OCI-LY1 (cell line): Measurements from ENCODE around the gene PCDHA6.

Experiments used
- EZH2 ChIP-seq: fragments of 200-600 bp; sonication (generic), shearing (Covaris generic); IDR thresholded peaks from 2 replicates; pipeline ENCODE4 v1.8.0; 2017; ENCODE audit warnings: borderline replicate concordance, mixed run types, mild to moderate bottlenecking, antibody characterized with exemption, low read length, moderate library complexity, mixed read lengths
- TF ChIP-seq, protein P1 (sequence below): fragments of 200-600 bp; sonication (generic), shearing (Covaris generic); IDR thresholded peaks from 2 replicates; pipeline ENCODE4 v1.5.1; 2017; ENCODE audit warnings: mild to moderate bottlenecking, antibody characterized with exemption, low read length, moderate library complexity, mixed read lengths

DNA sequence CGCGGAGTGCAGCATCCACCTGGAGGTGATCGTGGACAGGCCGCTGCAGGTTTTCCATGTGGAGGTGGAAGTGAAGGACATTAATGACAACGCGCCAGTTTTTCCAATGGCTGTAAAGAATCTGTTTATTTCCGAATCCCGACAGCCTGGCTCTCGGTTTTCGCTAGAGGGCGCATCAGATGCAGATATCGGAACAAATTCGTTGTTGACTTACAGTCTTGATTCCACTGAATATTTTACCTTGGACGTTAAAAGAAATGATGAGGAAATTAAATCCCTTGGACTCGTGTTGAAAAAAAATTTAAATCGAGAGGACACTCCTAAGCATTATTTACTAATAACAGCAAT is 26.3 kb upstream of the PCDHA6 start:
- TF ChIP-seq, protein P1, sequence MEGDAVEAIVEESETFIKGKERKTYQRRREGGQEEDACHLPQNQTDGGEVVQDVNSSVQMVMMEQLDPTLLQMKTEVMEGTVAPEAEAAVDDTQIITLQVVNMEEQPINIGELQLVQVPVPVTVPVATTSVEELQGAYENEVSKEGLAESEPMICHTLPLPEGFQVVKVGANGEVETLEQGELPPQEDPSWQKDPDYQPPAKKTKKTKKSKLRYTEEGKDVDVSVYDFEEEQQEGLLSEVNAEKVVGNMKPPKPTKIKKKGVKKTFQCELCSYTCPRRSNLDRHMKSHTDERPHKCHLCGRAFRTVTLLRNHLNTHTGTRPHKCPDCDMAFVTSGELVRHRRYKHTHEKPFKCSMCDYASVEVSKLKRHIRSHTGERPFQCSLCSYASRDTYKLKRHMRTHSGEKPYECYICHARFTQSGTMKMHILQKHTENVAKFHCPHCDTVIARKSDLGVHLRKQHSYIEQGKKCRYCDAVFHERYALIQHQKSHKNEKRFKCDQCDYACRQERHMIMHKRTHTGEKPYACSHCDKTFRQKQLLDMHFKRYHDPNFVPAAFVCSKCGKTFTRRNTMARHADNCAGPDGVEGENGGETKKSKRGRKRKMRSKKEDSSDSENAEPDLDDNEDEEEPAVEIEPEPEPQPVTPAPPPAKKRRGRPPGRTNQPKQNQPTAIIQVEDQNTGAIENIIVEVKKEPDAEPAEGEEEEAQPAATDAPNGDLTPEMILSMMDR: no peak
- TF ChIP-seq EZH2: no peak
